22Rv1 (cell line): ENCODE results near the gene ADAMTS16.

Experiments
- H3K27ac ChIP-seq: fragments of 450-650 bp; 2 replicates; pipeline ENCODE4 v1.5.1; 2017
- ZFX ChIP-seq: fragments of 450-650 bp; IDR thresholded peaks from 2 replicates; pipeline ENCODE4 v1.6.1; 2017; ENCODE audit warnings: antibody characterized with exemption, borderline replicate concordance
- TF ChIP-seq, protein P1 (sequence below): fragments of 450-650 bp; IDR thresholded peaks from 2 replicates; pipeline ENCODE4 v1.5.1; 2017; ENCODE audit warnings: mild to moderate bottlenecking

The ADAMTS16 gene

DNA sequence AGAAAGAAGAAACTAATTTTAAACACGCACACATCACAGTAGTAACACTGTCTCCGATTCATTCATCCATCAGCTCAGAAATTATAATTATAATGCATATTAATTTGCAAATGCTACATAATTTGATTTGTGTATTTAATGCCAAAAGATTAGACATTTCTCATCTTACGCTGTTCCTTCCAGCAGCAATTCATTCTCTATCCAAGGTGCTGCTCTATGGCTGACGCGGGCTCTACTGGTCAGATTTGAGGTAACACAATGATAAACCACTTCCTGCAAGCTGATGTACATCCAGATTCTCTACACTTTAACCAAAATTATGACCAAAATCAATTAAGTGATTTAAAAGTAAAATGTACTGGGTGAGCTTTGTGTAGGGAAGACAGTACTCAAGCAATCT is 204.5 kb downstream of the ADAMTS16 start:
- no peak overlapping the region for H3K27ac ChIP-seq
- no peak for TF ChIP-seq ZFX
- TF ChIP-seq, protein P1, sequence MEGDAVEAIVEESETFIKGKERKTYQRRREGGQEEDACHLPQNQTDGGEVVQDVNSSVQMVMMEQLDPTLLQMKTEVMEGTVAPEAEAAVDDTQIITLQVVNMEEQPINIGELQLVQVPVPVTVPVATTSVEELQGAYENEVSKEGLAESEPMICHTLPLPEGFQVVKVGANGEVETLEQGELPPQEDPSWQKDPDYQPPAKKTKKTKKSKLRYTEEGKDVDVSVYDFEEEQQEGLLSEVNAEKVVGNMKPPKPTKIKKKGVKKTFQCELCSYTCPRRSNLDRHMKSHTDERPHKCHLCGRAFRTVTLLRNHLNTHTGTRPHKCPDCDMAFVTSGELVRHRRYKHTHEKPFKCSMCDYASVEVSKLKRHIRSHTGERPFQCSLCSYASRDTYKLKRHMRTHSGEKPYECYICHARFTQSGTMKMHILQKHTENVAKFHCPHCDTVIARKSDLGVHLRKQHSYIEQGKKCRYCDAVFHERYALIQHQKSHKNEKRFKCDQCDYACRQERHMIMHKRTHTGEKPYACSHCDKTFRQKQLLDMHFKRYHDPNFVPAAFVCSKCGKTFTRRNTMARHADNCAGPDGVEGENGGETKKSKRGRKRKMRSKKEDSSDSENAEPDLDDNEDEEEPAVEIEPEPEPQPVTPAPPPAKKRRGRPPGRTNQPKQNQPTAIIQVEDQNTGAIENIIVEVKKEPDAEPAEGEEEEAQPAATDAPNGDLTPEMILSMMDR = no peak

DNA sequence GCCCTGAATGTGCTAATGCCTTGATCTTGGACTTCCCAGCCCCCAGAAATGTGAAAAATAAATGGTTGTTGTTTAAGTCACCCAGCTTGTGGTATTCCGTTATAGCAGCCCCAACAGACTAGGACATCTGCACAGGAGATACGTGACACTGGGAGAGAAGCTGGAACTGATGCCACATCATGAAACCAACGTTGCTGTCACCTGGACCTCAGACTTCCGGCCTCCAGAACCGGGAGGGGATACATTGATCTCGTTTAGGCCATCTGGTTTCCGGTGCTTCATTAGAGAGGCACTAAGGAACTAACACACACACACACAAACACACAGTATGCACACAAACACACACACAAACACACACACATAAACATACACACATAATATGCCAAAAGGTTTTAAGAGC is 207.3 kb downstream of the ADAMTS16 start:
- no peak overlapping the region for H3K27ac ChIP-seq
- no peak for TF ChIP-seq ZFX
- TF ChIP-seq, protein P1 = no peak

DNA sequence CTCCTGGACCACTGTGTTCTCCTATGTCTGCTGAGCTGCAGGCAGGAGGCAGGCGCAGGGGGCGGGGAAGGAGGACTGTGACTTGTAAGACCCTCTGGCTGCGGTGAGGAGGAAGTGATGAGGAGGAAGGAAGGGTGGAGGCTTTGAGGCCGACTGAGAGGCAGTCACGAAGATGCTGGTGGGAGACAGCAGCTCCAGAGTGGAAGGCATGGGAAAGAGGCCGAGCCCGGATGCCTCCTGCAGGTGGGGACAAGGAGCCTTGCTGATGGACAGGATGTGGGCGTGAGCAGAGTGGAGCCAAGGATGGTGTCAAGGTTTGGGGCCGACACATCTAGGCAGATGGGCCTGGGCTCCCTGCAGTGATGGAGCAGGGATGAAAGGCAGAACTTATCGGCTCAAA is 208.0 kb downstream of the ADAMTS16 start:
- TF ChIP-seq, protein P1 = no peak
- no peak for TF ChIP-seq ZFX
- H3K27ac ChIP-seq = no peak overlapping the region

DNA sequence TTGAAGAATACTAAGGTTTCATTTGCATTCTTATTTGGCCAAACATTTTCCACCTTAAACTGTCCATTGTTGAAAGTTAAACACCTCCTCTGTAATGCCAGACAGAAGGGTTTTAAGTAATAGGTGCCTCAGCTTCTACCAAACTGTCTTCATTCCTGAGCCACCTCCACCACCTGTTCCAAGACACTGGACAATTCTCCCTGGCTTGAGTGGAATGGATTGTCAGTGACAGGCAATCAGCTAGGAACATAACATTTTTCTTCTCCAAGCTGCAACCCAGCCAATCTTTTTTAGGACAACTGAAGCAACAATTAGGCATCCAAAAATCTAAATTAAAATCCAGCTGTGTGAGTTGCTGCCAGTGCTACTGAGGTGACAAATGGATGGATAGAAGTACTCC is 208.4 kb downstream of the ADAMTS16 start:
- no peak overlapping the region for H3K27ac ChIP-seq
- TF ChIP-seq, protein P1 = no peak
- TF ChIP-seq ZFX = no peak

DNA sequence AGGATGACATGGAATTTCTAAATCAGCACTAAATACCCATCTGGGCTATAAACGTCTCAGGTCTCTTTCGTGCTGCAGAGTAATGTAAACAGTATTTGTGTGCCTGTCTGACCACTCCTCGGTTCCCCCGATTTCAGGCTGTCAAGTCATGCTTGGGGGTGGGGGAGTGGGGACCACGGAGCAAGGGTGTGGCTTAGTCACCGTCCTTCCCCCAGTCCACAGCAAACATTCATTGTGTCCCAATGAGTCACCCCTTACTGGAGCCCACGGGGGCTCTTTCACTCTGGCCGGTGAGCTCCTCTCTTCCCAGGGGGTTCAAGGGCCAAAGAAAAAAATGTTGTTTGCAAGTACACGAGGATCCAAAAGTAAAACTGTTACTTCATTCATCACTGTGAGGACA is 210.0 kb downstream of the ADAMTS16 start:
- TF ChIP-seq, protein P1 = no peak
- TF ChIP-seq ZFX = no peak
- H3K27ac ChIP-seq = no peak overlapping the region

DNA sequence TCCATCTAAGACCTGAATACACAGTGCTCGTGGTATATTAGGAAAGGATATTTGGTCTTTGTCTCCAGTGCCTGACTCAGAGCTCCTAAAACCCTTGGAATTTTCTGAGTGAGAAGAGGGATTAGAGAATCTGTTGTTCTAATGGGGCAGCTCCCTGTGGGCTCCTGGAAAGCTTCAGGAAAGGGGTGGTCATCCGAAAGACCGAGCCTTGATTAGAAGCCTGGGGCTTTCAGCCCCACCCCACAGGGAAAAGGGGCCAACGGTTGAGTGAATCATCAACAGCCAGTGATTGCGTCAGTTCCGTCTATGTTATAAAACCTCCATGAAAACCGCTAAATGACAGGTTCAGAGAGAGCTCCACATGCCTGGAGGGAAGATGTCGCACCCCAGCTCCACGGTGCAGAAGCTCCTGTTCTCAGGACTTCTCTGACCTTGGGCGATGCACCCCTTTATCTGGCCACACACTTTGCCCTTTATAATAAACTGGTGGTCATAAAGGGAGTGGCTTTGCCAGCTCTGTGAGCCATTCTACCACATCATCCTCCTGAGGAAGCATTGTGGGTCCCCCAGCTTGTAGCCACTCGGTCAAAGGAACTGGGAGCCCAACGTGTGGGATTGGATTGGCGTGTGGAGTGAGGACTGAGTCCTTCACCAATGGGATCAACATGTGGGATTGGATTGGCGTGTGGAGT is 211.3 kb downstream of the ADAMTS16 start:
- no peak overlapping the region for H3K27ac ChIP-seq
- TF ChIP-seq, protein P1 = no peak
- no peak for TF ChIP-seq ZFX

DNA sequence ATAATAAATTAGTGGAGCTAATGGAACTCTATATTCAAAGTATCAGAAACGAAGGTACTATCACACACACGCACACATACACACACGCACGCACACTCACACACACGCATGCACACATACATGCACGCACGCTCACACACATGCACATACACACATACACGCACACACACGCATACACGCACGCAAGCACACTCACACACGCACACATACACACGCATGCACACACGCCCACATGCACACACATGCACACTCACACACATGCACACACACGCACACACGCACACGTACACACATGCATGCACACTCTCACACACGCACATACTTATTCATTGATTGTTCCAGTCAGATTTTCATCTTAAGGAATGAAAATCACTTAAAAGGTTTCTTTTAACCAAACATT is 212.5 kb downstream of the ADAMTS16 start:
- no peak overlapping the region for H3K27ac ChIP-seq
- TF ChIP-seq, protein P1 = no peak
- no peak for TF ChIP-seq ZFX
